ENCODE data around the gene STKLD1.

The STKLD1 gene

GRCh38 chr9:133342570-133342969, 33.6 kb upstream of the STKLD1 start:
- Histone ChIP-seq H3K4me3 (no peak overlapping the region), H3K27ac (peak overlapping the region in 5 of 21 experiments; percentile 3 to 74 (median 35))

GRCh38 chr9:133344071-133344470, 32.1 kb upstream of the STKLD1 start:
- Histone ChIP-seq H3K27ac (no peak overlapping the region), H3K4me3 (no peak overlapping the region)

GRCh38 chr9:133344979-133345378, 31.2 kb upstream of the STKLD1 start:
- H3K27ac ChIP-seq = no peak overlapping the region

GRCh38 chr9:133345596-133345995, 30.6 kb upstream of the STKLD1 start:
- Histone ChIP-seq H3K27ac (no peak overlapping the region), H3K4me3 (no peak overlapping the region)

More at GRCh38 chr9:133344979-133345378, 31.2 kb upstream of the STKLD1 start:
- no peak overlapping the region for H3K4me3 ChIP-seq

- H3K4me3 ChIP-seq = peak overlapping the region; percentile 61 to 99 (median 89)
- H3K27ac ChIP-seq = peak overlapping the region in 13 of 21 experiments; percentile 92 to 99 (median 98)
Observed at GRCh38 chr9:133346021-133346785, 30.0 kb upstream of the STKLD1 start.

DNA sequence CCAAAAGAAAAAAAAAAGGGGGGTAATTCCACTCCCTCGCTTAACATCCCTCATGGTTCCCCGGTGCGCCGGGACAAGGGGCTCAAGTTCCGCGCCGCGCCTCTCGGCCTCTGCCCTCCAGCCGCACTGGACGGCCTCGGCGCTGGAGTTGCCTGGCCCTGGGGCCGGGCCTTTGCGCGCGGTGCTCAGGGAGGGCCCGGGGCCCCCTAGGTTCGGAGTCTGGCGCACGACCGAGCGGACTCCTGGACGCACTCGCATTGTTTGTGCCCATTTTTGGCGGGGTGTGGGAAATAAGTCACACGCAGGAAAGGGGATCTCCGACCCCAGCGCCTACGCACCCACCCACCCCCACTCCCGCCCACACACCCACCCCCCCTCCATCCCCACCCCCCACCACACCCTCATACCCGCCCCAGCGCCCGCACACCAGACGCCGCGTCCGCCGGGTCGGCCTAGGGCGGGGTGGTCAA, 28.6 kb upstream of the STKLD1 start:
- Histone ChIP-seq H3K4me3 (peak overlapping the region; percentile 61 to 99 (median 89)), H3K27ac (peak overlapping the region; percentile 44 to 99 (median 95))

- H3K27ac ChIP-seq = peak within 1 kb of the TSS; percentile 75 to 99 (median 95)
- peak within 1 kb of the TSS; percentile 61 to 99 (median 89) for H3K4me3 ChIP-seq
Observed at GRCh38 chr9:133347985-133348717, 28.0 kb upstream of the STKLD1 start, which contains the start of the genes MED22 and RPL7A. Gene MED22 (minus strand): TSS chr9:133348131. CDS start chr9:133346662, 1,469 bp downstream. Gene RPL7A (plus strand): TSS chr9:133348218. CDS start chr9:133348244, 26 bp downstream.

DNA sequence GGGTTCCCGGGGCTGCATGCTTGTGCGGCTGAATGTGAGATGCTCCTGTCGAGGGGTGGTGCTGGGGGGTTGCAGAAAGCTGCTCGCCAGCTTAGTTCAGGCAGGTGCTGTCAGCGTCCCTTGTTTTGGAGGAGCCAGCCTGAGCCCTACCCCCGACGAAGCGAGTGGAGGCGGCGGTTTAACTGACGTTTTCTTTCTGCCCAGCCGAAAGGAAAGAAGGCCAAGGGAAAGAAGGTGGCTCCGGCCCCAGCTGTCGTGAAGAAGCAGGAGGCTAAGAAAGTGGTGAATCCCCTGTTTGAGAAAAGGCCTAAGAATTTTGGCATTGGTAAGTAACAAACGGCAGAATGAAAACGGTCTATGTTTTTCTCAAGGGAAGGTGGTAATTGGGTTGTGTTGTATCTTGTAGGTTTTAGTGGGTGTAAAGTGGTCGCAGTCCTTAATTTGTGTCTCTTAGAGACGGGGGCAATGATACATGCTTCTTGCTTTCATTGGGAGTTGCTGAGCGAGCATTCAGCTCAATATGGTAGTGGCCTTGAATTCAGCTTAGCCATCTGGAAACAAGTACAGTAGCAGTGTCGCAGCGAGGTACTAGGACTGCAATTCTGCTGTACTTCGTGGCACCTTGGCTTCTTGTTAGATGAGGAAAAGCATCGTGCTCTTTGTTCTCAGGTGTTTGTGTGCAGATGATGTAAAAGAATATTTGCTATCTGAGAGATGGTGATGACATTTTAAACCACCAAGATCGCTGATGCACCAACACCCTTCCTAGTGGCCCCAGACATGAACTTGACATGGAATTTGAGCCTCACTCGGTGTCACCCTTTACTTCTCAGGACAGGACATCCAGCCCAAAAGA, 27.2 kb upstream of the STKLD1 start:
- peak overlapping the region; percentile 61 to 99 (median 89) for H3K4me3 ChIP-seq
- peak overlapping the region; percentile 75 to 99 (median 95) for H3K27ac ChIP-seq

DNA sequence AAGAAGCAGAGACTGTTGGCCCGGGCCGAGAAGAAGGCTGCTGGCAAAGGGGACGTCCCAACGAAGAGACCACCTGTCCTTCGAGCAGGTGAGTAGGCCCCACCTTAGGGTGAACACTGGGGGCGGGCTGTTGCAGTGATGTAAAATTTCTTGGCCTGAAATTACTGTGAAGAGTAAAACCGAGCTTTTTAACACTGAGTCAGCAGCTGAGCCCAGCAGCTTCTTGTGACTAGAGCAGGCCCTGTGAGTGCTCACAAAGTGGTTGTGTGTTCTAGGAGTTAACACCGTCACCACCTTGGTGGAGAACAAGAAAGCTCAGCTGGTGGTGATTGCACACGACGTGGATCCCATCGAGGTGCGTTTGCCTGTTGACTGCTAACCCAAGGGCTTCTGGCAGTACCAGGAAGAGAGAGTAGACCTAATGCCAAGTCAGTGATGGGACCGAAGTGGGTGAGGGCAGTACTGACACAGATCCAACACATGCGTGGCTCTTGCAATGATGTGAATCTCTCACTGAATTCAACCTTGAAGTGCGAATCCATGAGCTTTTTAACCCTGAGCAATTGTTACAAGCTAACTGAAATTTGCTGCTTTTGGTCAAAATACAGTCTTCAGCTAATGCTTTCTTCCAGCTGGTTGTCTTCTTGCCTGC, 26.1 kb upstream of the STKLD1 start:
- H3K4me3 ChIP-seq = no peak overlapping the region
- peak overlapping the region in 1 of 21 experiments; percentile 98 for H3K27ac ChIP-seq

DNA sequence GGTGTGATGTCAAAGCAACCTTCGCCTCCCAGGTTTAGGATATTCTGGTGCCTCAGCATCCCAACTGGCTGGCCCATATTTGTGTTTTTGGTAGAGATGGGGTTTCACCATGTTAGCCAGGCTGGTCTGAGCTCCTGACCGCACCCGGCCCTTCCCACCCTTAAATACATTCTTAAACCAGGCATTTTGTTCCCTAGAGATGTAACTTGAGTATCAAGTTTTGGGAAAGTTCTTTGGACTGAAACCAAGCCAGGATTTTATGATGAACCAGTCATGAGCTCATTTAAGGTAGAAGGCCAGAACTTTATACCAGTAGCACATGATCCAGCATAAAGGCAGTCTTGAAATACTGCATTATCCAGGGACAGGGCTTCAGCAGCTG, 24.6 kb upstream of the STKLD1 start:
- Histone ChIP-seq H3K4me3 (no peak overlapping the region), H3K27ac (no peak overlapping the region)

- Histone ChIP-seq H3K27ac (no peak overlapping the region), H3K4me3 (no peak overlapping the region)
Observed at GRCh38 chr9:133351908-133352634, 24.1 kb upstream of the STKLD1 start.

DNA sequence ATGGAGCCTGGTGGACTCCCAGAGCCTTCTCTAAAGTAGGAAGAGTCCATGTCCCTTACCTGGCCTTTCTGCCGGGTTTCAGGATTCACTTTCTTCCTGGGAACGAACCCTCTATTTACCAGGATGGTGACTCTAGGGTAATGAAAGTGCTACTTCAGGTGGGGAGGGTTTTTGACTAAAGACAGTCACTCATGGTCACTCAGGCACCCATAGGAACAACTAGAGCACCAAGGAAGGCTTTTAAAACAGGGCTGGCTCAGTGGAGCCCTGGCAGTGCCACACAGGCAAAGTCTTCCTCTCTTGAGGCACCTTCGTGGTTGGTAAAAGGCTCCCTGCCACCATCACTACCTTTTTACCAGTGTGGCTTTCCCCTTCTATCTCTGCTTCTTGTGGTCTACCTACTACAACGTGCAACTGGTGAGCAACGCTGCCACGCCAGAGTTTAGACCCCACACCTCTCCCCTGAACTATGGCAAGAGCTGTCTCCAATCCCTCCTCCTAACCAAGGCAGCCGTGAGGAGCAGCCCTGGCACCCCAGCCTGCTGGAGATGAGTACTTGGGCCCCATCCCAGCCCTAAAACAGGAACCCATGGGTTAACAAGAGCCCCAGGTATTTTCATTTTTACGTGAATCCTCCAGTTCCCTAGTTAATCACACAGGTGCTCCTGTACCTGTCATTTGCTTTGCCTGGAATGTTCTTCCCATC, 23.4 kb upstream of the STKLD1 start:
- Histone ChIP-seq H3K4me3 (no peak overlapping the region), H3K27ac (peak overlapping the region in 1 of 21 experiments; percentile 4)

DNA sequence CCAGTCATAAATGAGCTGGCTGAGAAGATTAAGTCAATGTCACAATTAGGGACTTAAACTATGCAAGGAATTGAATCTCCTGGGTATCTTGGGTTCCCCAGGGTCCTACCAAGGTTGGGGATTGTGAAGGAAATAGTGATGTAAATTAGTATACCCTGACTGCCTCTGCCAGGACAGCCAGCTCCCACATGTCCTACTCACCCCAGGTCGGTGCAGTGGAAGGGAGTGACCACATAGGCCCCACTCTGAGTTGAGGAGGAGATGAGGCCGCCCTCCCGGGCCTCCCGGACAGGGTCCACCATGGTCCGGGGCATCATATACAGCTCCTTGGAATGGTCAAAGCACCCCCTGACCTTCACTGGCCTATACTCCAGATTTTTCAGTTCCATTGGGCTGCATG, 22.6 kb upstream of the STKLD1 start:
- H3K27ac ChIP-seq = peak overlapping the region in 1 of 21 experiments; percentile 4
- no peak overlapping the region for H3K4me3 ChIP-seq

DNA sequence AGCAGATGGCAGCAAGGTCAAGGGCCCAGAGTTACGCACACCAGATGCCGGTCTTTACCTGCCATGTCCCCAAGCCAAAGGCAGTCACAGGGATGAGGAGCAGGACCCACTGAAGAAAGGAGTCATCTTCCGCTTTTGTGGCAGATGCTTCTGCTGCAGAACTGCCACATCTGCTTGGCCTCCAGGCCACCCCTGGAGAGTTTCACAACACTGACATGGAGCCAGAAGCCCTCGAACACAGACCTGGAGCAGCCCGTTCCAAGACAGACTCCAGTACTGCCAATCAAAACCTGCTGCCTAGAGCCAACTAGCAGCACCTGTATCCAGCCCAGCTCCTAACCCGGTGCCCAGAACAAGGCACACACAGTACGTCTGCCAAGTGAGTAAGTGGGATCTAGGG, 21.4 kb upstream of the STKLD1 start:
- H3K4me3 ChIP-seq = no peak overlapping the region
- peak overlapping the region in 2 of 21 experiments; percentile 14 to 85 for H3K27ac ChIP-seq

DNA sequence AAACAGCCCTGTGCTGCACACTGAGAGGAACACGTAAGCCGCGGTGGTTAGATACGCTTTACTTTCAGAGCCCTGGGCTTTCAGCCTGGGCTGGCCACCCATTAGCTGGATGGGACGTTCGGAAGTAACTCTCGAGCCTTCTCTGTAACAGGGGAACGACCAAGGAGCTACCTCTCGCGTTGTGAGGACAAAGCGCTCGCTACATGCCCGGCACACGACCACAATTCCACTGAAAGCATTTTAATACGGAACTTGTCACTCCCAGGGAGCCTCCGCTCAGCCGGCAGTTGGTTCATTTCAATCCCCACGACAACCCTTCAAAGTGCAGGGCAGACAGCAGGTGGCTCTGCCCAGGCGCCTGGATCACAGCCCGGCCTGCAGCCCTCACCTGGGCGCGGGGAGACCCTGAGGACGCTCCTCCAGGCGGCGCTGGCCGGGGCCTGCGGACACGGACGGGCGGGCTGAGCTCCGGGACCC, 20.2 kb upstream of the STKLD1 start:
- peak overlapping the region; percentile 63 to 85 (median 77) for H3K4me3 ChIP-seq
- peak overlapping the region; percentile 27 to 89 (median 85) for H3K27ac ChIP-seq

DNA sequence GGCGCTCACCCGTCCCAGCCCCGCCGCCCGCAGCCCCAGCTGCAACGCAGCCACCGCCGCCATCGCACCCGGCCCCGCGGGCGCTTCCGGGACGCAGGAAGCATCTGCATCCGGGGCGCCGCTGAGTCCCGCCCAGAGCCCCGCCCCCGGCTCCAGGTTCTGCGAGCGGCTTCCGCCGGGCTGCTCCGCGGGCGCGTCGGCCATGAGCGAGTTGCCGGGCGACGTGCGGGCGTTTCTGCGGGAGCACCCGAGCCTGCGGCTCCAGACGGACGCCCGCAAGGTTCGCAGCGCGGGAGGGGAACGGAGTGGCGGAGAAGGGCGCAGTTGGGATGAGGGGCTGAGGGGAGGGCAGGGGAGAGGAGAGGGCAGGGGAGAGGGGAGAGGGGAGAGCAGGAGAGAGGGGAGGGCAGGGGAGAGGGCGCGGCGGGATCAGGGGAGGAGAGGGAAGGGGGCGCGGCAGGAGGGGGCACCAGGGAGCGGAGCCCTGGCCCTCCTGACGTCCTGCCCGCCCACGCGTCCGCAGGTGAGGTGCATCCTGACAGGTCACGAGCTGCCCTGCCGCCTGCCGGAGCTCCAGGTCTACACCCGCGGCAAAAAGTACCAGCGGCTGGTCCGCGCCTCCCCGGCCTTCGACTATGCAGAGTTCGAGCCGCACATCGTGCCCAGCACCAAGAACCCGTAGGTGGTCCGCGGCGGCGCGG, 19.6 kb upstream of the STKLD1 start, which contains the start of the genes SURF1 and SURF2:
Gene SURF1 (minus strand): TSS at position 97 of the 701 bp plus-strand sequence. CDS start 34 bp downstream, at position 63.
Gene SURF2 (plus strand): TSS at position 160 of the 701 bp plus-strand sequence. CDS start 43 bp downstream, at position 203.
- peak within 1 kb of the TSS; percentile 63 to 85 (median 77) for H3K4me3 ChIP-seq
- peak within 1 kb of the TSS; percentile 59 to 89 (median 85) for H3K27ac ChIP-seq

DNA sequence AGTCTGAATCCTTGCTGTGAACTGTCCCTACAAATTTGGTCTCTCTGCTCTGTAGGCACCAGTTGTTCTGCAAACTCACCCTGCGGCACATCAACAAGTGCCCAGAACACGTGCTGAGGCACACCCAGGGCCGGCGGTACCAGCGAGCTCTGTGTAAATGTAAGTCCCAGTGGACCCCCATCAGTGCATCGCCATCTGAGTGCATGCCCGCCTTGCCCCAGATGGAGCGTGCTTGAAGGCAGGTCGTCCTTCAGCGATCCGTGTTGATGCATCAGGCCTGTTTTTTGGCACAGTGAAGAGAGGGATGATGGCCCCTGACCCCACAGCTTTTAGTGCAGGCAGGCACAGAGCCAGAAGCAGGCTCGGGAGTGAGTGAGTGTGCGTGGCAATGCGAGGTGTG, 18.5 kb upstream of the STKLD1 start:
- Histone ChIP-seq H3K27ac (peak overlapping the region in 3 of 21 experiments; percentile 85 to 89 (median 88)), H3K4me3 (peak overlapping the region in 2 of 7 experiments; percentile 82 to 85)

Measured in skin epidermis (tissue), 12 donors.